Stimulated activated CD4-positive, alpha-beta T cell treated with anti-CD3 and anti-CD28 coated beads, Interleukin-4, amount 100 ng/mL, for 48 hours (primary cell): Measurements from ENCODE around the gene LDLRAD4.

Experiments used
- DNase-seq, 2 donors: peaks; one replicate each; pipeline ENCODE4 v3.0.0-alpha.2; 2020; ENCODE audit warnings: low read depth in 2 of 2

LDLRAD4 gene

GRCh38 chr18:13265911-13266217 lies 47.3 kb downstream of the LDLRAD4 start:
- DNase-seq, result no peak

DNA sequence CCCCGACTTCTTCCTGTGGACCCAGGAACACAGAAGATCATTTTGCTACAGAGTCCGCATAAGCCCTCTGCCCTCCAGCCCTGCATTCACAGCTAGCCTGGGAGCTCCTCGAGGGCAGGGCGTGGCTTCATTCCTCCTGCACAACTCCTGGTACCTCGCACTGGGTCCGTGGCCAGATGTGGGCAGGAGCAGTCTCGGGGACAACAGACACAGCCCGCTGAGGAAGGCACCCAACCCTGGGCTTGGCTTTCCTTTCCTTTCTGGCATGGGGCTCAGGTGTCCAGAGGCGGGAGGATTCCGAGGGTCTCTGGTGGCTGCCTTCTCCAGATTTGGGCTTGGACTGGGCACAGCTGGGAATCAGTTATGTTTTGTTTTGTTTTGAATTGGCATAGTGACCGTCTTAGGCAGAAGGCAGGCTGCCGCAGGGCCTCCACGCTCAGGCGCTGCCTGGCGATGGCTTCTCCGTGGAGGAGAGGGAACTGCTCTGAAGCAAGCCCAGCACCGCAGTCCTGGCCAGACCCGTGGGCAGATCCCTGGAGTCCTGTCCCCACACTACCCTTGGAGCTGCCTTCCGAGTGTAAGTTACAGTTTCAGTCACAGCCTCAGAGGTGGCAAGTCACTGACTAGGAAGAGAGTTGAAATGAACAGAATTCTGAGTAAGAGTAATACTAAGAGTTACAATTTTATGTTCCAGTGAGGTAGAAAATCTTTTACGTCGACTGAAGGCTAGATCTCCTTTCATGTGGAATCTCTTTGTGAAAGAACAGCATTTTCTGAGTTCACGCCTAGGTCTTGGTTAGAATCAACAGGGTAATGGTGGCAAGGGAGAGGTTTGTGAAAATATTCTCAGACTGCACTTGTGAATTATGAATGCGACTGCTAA lies 47.9 kb downstream of the LDLRAD4 start:
- DNase-seq, result peak; percentile 36 to 41

- DNase-seq, result no peak
Observed at GRCh38 chr18:13267431-13267873, 48.9 kb downstream of the LDLRAD4 start.

- DNase-seq, result no peak
Observed at GRCh38 chr18:13268158-13269012, 49.8 kb downstream of the LDLRAD4 start.

GRCh38 chr18:13269013-13269280 lies 50.4 kb downstream of the LDLRAD4 start:
- no peak for DNase-seq

- DNase-seq, result no peak
Observed at GRCh38 chr18:13269521-13270011, 51.0 kb downstream of the LDLRAD4 start.

DNA sequence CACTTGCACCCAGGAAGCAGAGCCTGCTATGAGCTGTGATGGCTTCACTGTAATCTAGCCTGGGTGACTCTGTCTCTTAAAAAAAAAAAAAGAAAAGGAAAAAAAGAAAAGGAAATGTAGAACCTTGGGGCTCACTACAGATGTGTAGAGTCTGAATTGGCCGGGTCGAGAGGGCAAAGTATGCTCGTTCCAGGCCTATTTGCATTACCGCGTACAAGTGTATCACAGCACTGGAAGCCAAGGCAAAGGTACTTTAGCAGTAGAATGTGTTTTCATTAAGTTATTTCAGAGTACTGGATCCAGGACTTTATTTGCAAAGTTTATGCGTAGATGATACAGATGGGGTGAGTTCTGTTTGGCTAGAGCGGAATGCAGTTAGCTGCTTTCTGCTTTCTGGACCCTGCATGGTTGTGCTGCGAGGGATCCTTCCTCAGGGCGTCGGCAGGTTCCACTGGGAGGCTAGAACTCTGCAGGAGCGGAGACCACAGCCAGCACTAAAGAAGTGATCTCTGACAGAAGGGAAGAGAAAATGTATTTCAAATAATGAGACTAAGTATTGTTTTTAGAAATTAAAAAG lies 51.8 kb downstream of the LDLRAD4 start:
- DNase-seq, result no peak

DNA sequence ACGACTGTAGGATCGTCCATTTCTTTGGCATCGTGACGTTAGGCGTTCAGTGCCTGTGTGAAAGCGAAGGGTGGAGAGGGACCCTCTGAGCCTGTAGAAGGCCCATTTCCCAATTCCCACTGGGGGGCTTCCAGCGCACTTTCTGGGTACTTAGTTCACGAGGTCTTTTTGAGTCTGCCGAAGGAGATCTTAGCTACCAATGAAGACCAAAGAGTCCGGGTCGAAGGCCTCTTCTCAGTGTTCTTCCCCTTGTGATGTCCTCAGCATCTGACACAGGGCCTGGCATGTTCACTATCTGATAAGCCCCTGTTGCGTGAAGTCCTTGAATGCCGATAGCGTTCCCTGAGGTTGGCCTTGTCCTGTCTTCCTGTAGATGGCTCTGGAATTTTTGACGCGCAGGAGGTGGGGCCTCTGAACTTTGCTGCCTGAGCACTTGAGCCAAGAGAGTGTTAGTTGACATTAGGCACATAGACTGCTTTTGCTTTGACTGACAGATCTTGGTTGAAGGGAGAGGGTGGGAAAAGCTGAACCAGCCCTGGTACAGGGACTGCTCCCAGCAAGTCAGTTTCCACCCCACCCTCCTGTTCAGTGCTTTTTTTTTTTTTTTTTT lies 52.8 kb downstream of the LDLRAD4 start:
- no peak for DNase-seq

GRCh38 chr18:13272416-13272815 lies 53.9 kb downstream of the LDLRAD4 start:
- no peak for DNase-seq

DNA sequence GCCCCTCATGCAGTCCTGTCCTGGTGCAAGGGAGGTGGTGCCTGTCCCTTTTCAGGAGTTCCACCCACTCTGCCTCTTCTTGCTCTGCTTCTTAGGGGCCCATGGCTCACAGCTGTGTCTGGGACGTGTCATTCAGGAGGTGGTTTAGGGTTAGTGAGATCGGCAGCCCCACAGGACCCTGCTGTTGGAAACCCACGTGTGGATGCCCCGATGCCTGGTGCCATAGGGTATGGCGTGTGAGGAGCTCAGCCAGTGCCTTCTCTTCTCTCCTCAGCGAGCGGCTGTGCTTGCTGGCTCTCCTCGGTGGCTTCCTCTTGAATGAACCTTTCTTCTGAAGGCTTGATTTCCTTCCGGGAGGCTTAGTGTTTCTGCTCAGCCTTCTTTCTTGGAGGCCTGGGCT lies 55.2 kb downstream of the LDLRAD4 start:
- no peak for DNase-seq

DNA sequence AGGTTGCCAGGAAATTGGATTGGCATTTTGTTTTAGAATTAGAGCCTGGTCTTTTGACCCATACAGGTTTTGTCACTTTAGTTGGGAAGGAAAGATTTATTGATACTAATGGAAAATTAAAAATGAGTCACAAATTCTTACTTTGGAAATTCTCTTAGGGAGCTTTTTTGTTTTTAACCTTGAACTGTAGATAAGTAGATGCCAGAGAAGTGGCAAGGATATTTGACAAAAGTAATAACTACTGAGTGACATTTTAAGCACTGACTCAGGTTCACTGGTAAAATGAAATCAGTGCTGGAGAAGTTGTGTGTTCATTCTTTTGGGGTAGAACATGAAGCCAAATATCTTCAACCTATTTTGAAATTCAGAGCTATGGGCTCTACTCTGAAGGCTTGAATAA lies 56.5 kb downstream of the LDLRAD4 start:
- no peak for DNase-seq

GRCh38 chr18:13276530-13277520 lies 58.3 kb downstream of the LDLRAD4 start:
- no peak for DNase-seq

DNA sequence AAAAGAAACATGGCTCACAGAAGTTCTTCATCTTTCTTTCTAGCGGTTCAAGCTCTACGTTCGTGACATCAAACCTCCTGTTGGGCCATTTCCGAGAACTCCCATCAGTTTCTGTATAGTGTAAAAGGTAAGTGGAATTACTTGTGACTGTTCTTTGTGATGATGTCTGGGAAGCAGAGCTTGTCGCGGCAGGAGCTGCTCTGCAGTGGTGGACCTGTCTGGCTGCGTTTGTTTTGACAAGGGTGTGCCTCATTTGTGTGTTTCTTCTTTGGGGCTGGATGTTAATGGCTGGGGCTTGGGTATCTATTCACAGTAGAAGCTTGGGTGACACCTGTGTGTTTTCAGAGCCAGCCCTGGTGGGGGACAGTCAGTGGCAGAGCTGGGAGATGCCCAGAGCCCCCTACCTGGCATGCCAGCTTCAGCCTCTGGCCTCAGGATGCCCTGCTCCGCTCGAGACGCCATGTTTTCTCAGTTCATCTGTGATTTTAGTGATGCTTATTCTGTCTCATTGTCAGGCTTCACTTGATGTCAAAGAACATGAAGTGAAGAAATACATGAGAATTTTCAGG lies 59.6 kb downstream of the LDLRAD4 start:
- no peak for DNase-seq

GRCh38 chr18:13279181-13280069 lies 60.9 kb downstream of the LDLRAD4 start:
- peak in 1 of 2 donors; percentile 36 for DNase-seq

DNA sequence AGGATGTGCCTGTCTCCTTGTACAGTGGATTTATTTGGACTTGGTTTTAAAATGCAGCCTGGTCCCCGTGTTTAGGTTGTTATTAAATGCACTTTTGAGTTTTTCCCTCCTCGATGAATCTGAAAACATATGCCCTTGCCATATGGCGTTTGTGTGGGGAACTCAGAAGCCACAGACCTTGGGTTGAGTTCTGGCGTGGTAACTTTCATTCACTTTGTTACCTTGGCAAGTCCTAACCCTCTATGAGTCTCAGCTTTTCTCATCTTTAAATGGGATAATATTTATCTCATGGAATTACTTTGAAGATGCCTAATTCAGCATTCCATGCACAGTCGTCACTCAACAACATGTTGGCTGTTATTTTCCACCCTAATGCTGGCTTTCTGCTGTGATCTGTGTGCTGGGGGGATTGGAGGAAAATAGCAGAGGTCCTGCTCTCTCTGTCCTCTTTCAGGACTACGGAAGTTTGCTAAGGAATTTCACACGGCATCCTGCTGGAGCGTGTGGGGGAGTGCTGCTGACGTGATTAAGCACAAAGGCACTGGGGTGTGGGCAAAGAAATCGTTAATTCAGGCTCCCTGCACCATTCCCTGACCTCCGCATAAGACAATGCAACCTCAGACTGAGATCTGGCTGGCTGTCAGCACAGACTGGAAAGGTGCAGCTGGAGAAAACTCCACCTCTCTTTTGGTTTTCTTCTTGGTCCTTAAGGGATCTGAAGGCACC lies 61.7 kb downstream of the LDLRAD4 start:
- no peak for DNase-seq

- no peak for DNase-seq
Observed at GRCh38 chr18:13281406-13281805, 62.8 kb downstream of the LDLRAD4 start.

DNA sequence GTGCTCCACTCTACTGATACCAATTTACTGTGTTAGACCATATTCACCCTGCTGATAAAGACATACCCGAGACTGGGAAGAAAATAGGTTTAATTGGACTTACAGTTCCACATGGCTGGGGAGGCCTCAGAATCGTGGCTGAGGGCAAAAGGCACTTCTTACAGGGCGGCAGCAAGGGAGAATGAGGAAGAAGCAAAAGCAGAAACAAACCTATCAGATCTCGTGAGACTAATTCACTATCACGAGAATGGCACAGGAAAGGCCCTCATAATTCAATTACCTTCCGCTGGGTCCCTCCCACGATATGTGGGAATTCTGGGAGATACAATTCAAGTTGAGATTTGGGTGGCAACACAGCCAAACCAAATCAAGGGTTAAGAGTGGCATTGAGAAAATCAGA lies 65.2 kb downstream of the LDLRAD4 start:
- no peak for DNase-seq

DNA sequence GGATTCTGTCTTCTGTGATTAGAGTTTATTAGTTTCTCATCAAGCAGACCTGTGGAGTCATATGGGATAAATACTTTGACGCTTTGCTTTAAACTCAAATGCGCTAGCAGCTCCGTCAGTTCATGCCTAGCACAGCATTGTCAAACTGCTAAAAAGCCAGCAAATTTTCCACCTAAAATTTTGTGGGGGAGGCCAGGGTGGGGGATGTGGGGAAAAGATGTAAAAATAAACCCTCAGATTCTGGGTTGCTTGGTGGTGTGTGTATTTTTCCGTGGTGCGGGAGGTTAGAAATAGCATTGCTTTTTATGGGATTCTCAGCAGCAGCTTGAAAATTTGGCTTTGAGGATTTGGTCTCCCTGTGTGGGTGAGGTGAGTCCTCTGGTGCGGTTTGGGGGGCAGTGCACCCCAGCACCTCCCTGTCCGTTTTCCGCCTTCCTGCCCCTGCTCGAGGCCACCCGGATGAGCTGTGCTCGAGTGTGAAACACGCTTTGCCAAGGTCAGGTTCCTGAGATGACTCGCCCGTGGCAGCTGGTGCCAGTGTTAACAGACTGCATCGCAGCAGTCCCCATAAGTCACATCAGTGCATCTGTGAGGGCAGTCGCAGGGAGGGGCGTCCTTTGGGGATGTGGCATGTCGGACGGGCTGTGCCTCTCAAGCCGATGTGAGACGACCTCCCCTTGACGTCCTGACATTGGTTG lies 65.9 kb downstream of the LDLRAD4 start:
- DNase-seq, result peak in 1 of 2 donors; percentile 37
